HG03571 (cell line): ENCODE measurements around the gene PTPN6.

Experiments used
- ATAC-seq: cut with Tn5 transposase; IDR thresholded peaks from one replicate; pipeline ENCODE4 v1.9.1; 2021; ENCODE audit not compliant: unreplicated experiment

Gene PTPN6

GRCh38 chr12:7001921-7002591 lies 50.9 kb downstream of the PTPN6 start:
- ATAC-seq: no peak

DNA sequence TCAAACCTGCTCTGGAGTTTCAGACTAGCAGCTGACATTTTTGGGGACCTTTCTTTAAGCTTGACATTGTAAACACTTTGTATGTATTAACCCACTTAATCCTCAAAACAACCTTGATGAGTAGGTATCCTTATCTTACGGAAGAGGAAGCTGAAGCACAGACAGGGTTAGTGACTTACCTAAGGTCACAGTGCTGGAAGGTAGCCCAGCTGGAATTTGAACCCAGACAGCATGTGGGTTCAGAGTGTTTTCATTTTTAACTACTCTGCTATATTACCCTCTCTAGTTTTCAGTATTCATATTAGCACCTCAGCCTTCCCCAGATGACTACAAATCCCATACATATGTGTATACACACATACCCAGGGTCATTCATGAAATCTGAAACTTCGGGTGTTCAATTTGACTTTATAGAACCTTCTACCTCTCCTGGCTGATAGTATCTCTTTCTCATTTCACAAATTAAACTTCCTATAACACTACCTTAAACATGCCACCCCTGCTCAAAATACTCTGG lies 53.2 kb downstream of the PTPN6 start:
- ATAC-seq: no peak

GRCh38 chr12:7004840-7005239 lies 53.7 kb downstream of the PTPN6 start:
- no peak for ATAC-seq

DNA sequence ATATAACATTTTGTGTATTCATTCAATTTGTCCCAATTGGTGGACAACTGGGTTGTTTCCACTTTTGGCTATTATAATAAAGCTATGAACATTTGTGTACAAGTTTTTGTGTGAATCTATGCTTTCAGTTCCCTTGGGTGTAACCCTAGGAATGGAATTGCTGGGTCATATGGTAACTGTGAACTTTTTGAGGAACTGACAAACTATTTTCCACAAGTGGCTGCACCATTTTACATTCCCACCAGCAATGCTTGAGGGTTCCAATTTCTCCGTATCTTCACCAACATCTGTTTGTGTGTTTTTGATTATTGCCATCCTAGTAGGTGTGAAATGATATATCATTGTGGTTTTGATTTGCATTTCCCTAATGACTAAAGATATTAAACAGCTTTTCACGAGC lies 54.2 kb downstream of the PTPN6 start:
- no peak for ATAC-seq

GRCh38 chr12:7006639-7007038 lies 55.5 kb downstream of the PTPN6 start:
- no peak for ATAC-seq

DNA sequence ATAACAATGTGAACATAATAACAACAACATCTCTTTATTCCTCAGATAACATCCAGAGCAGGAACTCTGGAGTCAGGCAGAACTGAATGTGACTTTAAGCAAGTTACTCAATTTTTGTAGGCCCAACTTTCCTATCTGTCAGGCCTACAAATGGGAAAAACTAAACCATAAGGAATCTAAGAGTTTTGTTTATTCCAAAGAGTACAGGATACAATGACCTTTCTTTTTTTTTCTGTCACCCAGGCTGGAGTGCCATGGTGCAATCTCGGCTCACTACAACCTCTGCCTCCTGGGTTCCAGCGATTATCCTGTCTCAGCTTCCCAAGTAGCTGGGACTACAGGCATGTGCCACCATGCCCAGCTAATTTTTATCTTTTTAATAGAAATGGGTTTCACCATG lies 57.7 kb downstream of the PTPN6 start:
- no peak for ATAC-seq

DNA sequence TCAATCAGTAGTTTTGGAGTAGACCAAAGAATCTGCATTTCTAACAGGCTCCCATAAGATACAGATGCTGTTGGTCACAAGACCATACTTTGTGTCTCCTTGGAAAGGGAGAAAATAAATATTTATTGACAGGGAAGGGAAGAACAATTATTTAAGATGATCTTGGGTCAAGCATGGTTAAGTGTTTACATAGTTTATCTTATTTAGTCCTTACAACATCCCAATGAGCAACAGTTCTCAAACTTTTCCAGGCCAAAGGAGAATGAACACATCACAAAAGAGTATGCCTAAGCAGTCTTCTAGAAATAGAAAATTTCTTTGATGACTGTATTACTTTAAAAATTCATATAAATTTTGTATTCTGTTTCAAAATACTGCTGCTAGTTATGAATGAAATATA lies 58.4 kb downstream of the PTPN6 start:
- ATAC-seq: no peak
